SU-DHL-6 (cell line): ENCODE results near the gene ANKIB1.

Experiments used
- EZH2phosphoT487 ChIP-seq: fragments of 200-600 bp; sonication (generic), shearing (Covaris generic); conservative IDR thresholded peaks from 2 replicates; pipeline ENCODE4 v1.6.1; 2018; ENCODE audit warnings: mild to moderate bottlenecking, antibody characterized with exemption, low read length, moderate library complexity, mixed read lengths
- TF ChIP-seq, protein P1 (sequence below): fragments of 200-600 bp; sonication (generic); IDR thresholded peaks from one replicate; pipeline ENCODE4 v1.5.1; 2017; ENCODE audit warnings: antibody characterized with exemption, mild to moderate bottlenecking, low read length, moderate library complexity; ENCODE audit not compliant: insufficient read depth, poor library complexity, severe bottlenecking

DNA sequence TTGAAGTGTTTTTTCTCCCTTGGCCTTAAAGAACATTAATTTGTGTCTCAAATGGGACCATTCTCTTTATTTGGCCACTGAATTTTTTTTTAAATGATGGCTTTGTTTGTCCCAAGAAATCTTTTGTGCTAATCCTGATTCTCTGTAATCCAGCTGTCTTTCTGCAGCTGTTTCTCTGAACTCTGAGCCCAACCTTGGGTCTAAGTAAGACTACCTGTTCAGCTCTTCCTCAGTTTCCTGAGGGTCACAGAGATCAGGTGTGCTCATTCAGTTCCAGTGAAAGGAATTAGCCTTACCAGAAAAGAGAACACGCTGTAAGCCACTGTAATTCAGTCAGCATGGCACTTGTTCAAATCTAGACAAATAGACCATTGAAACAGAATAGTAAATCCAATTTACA is 94.2 kb downstream of the ANKIB1 start:
- TF ChIP-seq, protein P1, sequence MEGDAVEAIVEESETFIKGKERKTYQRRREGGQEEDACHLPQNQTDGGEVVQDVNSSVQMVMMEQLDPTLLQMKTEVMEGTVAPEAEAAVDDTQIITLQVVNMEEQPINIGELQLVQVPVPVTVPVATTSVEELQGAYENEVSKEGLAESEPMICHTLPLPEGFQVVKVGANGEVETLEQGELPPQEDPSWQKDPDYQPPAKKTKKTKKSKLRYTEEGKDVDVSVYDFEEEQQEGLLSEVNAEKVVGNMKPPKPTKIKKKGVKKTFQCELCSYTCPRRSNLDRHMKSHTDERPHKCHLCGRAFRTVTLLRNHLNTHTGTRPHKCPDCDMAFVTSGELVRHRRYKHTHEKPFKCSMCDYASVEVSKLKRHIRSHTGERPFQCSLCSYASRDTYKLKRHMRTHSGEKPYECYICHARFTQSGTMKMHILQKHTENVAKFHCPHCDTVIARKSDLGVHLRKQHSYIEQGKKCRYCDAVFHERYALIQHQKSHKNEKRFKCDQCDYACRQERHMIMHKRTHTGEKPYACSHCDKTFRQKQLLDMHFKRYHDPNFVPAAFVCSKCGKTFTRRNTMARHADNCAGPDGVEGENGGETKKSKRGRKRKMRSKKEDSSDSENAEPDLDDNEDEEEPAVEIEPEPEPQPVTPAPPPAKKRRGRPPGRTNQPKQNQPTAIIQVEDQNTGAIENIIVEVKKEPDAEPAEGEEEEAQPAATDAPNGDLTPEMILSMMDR: no peak
- TF ChIP-seq EZH2phosphoT487: no peak
